Esophagus muscularis mucosa (tissue), 4 donors: ENCODE measurements around the gene MYO15B. TPM values are rescaled to one million over a fixed set of nuclear protein-coding genes. Genes with fewer than 3 reads are reported as not detected.

ENCODE experiments used
- DNase-seq: peaks from one replicate; pipeline ENCODE4 v3.0.0-alpha.2; 2017; ENCODE audit errors: extremely low spot score
- H3K27ac ChIP-seq, 4 donors: fragments of 200-600 bp; sonication (generic); replicated peaks in 1 of 4; 1 replicate in 3 of 4; 2 replicates in 1 of 4; pipeline ENCODE4 v1.5.1; 2016 to 2019; ENCODE audit warnings: mild to moderate bottlenecking in 1 of 4
- H3K27me3 ChIP-seq, 4 donors: fragments of 200-600 bp; sonication (generic); one replicate each; pipeline versions ENCODE4 v1.5.1 to v1.6.0; 2016 to 2019
- H3K36me3 ChIP-seq, 4 donors: fragments of 200-600 bp; sonication (generic); one replicate each; pipeline ENCODE4 v1.5.1; 2016 to 2019
- H3K4me1 ChIP-seq, 4 donors: fragments of 200-600 bp; sonication (generic); one replicate each; pipeline ENCODE4 v1.5.1; 2016 to 2019
- H3K4me3 ChIP-seq, 4 donors: fragments of 200-600 bp; sonication (generic); 1 replicate in 2 of 4; 2 replicates in 2 of 4; pipeline ENCODE4 v1.5.1; 2016 to 2019; ENCODE audit warnings: mild to moderate bottlenecking in 4 of 4, moderate library complexity in 1 of 4
- H3K9me3 ChIP-seq, 4 donors: fragments of 200-600 bp; sonication (generic); 1 replicate in 3 of 4; 2 replicates in 1 of 4; pipeline ENCODE4 v1.5.1; 2016 to 2019
- CTCF ChIP-seq, 3 experiments: fragments of 200-600 bp in 2 of 3; fragments of 450-650 bp in 1 of 3; sonication (generic) in 2 of 3; IDR thresholded peaks; one replicate each; pipeline ENCODE4 v1.5.1; 2017 to 2019; ENCODE audit warnings: antibody characterized with exemption in 3 of 3, mild to moderate bottlenecking in 2 of 3, moderate library complexity in 1 of 3
- EP300 ChIP-seq: sonication (generic); formaldehyde crosslinking; IDR thresholded peaks from one replicate; pipeline ENCODE4 v1.6.1; 2017; ENCODE audit warnings: antibody characterized with exemption
- POLR2A ChIP-seq: fragments of 450-650 bp; IDR thresholded peaks from one replicate; pipeline ENCODE4 v1.6.1; 2017; ENCODE audit warnings: antibody characterized with exemption, moderate library complexity, mild to moderate bottlenecking, low read depth
- POLR2AphosphoS5 ChIP-seq, 2 donors: sonication (generic); formaldehyde crosslinking; IDR thresholded peaks; one replicate each; pipeline ENCODE4 v1.6.1; 2017; ENCODE audit warnings: antibody characterized with exemption in 2 of 2
- WGBS: methylation state at CpG from one replicate; pipeline ENCODE4 v1.1.5; 2018; 5-methylcytosine and 5-hydroxymethylcytosine counted together
- intact Hi-C: fragments of 100-400 bp; cut with DNase I; formaldehyde crosslinking; loops from one replicate; pipeline ENCODE4 v1.15.1; 2023
- total RNA-seq, 4 donors: library from RNA; depleted of rRNA; stranded (reverse); fragments of >200 nt; gene quantifications; one replicate each; pipeline versions ENCODE4 v1.1.0 to v1.2.1, GENCODE V29; 2016

MYO15B gene
- total RNA-seq, 4 donors from 2014 or later: 34.5 to 61.9 (median 43.4) TPM

- Histone ChIP-seq H3K4me3 (no peak overlapping the region), H3K27ac (no peak overlapping the region), H3K36me3 (peaks cover 0 to 56% (median 20%) of the 10 kb centered on the region in 4 donors), H3K9me3 (no peaks in the 10 kb centered on the region), H3K27me3 (no peaks in the 10 kb centered on the region), H3K4me1 (peaks cover 4 to 32% (median 8%) of the 10 kb centered on the region in 4 donors)
- DNase-seq: no peak
- intact Hi-C loops: no loop called here
- TF ChIP-seq EP300 (no peak), POLR2AphosphoS5 (IDR thresholded peaks at IDR 0.05) (no peak), CTCF (IDR thresholded peaks at IDR 0.05) (no peak)
- 83% methylated on average over 1 of the region's 3 CpGs for WGBS
Observed at GRCh38 chr17:75639327-75639726, 51.7 kb downstream of the MYO15B start.

- H3K27me3 ChIP-seq: no peaks in the 10 kb centered on the region
- H3K9me3 ChIP-seq: no peaks in the 10 kb centered on the region
- intact Hi-C loops: no loop called here
- WGBS: 89% methylated on average over 20 of the region's 30 CpGs
- H3K4me3 ChIP-seq: no peak overlapping the region
- no peak for DNase-seq
- TF ChIP-seq CTCF (IDR thresholded peaks at IDR 0.05) (no peak), POLR2A (no peak), POLR2AphosphoS5 (IDR thresholded peaks at IDR 0.05) (no peak), EP300 (no peak)
- H3K27ac ChIP-seq: no peak overlapping the region
- peaks cover 0 to 29% (median 3%) of the 10 kb centered on the region in 4 donors for H3K4me1 ChIP-seq
- H3K36me3 ChIP-seq: peaks cover 0 to 57% (median 20%) of the 10 kb centered on the region in 4 donors
Observed at GRCh38 chr17:75639771-75640555, 52.4 kb downstream of the MYO15B start.

- TF ChIP-seq CTCF (IDR thresholded peaks at IDR 0.05): no peak
- no peak for TF ChIP-seq POLR2A
- intact Hi-C loops: no loop called here
- H3K27ac ChIP-seq: no peak overlapping the region
Observed at GRCh38 chr17:75640556-75641119, 53.0 kb downstream of the MYO15B start.

GRCh38 chr17:75641343-75641742 is 53.7 kb downstream of the MYO15B start:
- Histone ChIP-seq H3K4me3 (no peak overlapping the region), H3K36me3 (peaks cover 0 to 65% (median 20%) of the 10 kb centered on the region in 4 donors), H3K4me1 (peaks cover 0 to 26% (median 3%) of the 10 kb centered on the region in 4 donors), H3K27ac (no peak overlapping the region), H3K27me3 (no peaks in the 10 kb centered on the region), H3K9me3 (no peaks in the 10 kb centered on the region)
- 100% methylated on average over 3 of the region's 9 CpGs for WGBS
- intact Hi-C loops: no loop called here
- TF ChIP-seq POLR2AphosphoS5 (IDR thresholded peaks at IDR 0.05): no peak
- no peak for TF ChIP-seq POLR2A
- no peak for TF ChIP-seq CTCF (IDR thresholded peaks at IDR 0.05)
- TF ChIP-seq EP300: no peak
- no peak for DNase-seq

More at GRCh38 chr17:75640556-75641119, 53.0 kb downstream of the MYO15B start:
- WGBS: 94% methylated on average over 9 of the region's 13 CpGs
- Histone ChIP-seq H3K27me3 (no peaks in the 10 kb centered on the region), H3K4me3 (no peak overlapping the region), H3K36me3 (peaks cover 0 to 57% (median 20%) of the 10 kb centered on the region in 4 donors), H3K4me1 (peaks cover 0 to 29% (median 3%) of the 10 kb centered on the region in 4 donors), H3K9me3 (no peaks in the 10 kb centered on the region)
- no peak for DNase-seq
